HepG2 (cell line): ENCODE measurements around the gene APRT. TPM values are rescaled to one million over a fixed set of nuclear protein-coding genes. Genes with fewer than 3 reads are reported as not detected.
A peak's percentile ranks its signal among the peaks of the same experiment; 100 is the strongest.

Source experiments
- AGO2 ChIP-seq: fragments of 200-400 bp; formaldehyde crosslinking; optimal IDR thresholded peaks from 2 replicates; pipeline ENCODE3; 2017; ENCODE audit warnings: mild to moderate bottlenecking, low read depth, low read length, moderate library complexity
- AHR ChIP-seq: IDR thresholded peaks from 2 replicates; pipeline ENCODE4 v1.6.1; 2018; ENCODE audit warnings: missing genetic modification reagents, missing compliant biosample characterization
- ARNT2 ChIP-seq: sonication (generic); formaldehyde crosslinking; IDR thresholded peaks from 2 replicates; pipeline ENCODE4 v1.8.0; 2022; ENCODE audit warnings: mild to moderate bottlenecking, low read depth, missing genetic modification reagents, moderate library complexity
- BCL6 ChIP-seq: IDR thresholded peaks from 2 replicates; pipeline ENCODE4 v1.6.1; 2016; ENCODE audit warnings: missing genetic modification reagents, missing compliant biosample characterization
- CBX2 ChIP-seq, 2 experiments: fragments of 200-600 bp in 1 of 2; sonication (generic); formaldehyde crosslinking in 1 of 2; IDR thresholded peaks; 2 replicates each; pipeline versions ENCODE4 v1.7.0 to v1.8.1; 2018 to 2022; ENCODE audit warnings: low read depth in 2 of 2, low read length in 1 of 2, mild to moderate bottlenecking in 1 of 2, missing genetic modification reagents in 1 of 2
- GABPB1 ChIP-seq: IDR thresholded peaks from 2 replicates; pipeline ENCODE4 v1.6.1; 2016; ENCODE audit warnings: mild to moderate bottlenecking, missing genetic modification reagents, moderate library complexity, missing compliant biosample characterization
- HNF4G ChIP-seq, 2 experiments: sonication (generic) in 1 of 2; formaldehyde crosslinking in 1 of 2; IDR thresholded peaks; 2 replicates each; pipeline versions ENCODE4 v1.4.0 to v1.6.1; 2011 to 2020; ENCODE audit warnings: borderline replicate concordance in 2 of 2, low read depth in 2 of 2, mild to moderate bottlenecking in 2 of 2, low read length in 1 of 2, missing genetic modification reagents in 1 of 2, moderate library complexity in 1 of 2
- KDM2A ChIP-seq: sonication (generic); formaldehyde crosslinking; IDR thresholded peaks from 2 replicates; pipeline ENCODE4 v1.4.0; 2020; ENCODE audit warnings: low read depth, missing genetic modification reagents, borderline replicate concordance
- MAF1 ChIP-seq: sonication (generic); formaldehyde crosslinking; IDR thresholded peaks from 2 replicates; pipeline ENCODE4 v1.5.0; 2020; ENCODE audit warnings: missing genetic modification reagents, borderline replicate concordance
- MED1 ChIP-seq: sonication (generic); formaldehyde crosslinking; IDR thresholded peaks from 2 replicates; pipeline ENCODE4 v1.4.0; 2020; ENCODE audit warnings: missing genetic modification reagents
- MED13 ChIP-seq: sonication (generic); formaldehyde crosslinking; IDR thresholded peaks from 2 replicates; pipeline ENCODE4 v1.5.0; 2020; ENCODE audit warnings: missing genetic modification reagents
- NR0B2 ChIP-seq: sonication (generic); formaldehyde crosslinking; IDR thresholded peaks from 2 replicates; pipeline ENCODE4 v1.4.0; 2020; ENCODE audit warnings: mild to moderate bottlenecking, missing genetic modification reagents
- PHB2 ChIP-seq: fragments of 450-650 bp; IDR thresholded peaks from 2 replicates; pipeline ENCODE4 v1.6.1; 2018; ENCODE audit not compliant: partially characterized antibody
- TAF15 ChIP-seq: fragments of 200-400 bp; formaldehyde crosslinking; IDR thresholded peaks from one replicate; pipeline ENCODE4 v1.6.1; 2018; ENCODE audit warnings: mild to moderate bottlenecking, low read depth, low read length; ENCODE audit not compliant: poor library complexity, severe bottlenecking
- ZC3H4 ChIP-seq: sonication (generic); formaldehyde crosslinking; IDR thresholded peaks from 2 replicates; pipeline ENCODE4 v1.4.0; 2020; ENCODE audit warnings: missing genetic modification reagents, borderline replicate concordance
- ZFP82 ChIP-seq: sonication (generic); formaldehyde crosslinking; IDR thresholded peaks from 2 replicates; pipeline ENCODE4 v1.5.1; 2020; ENCODE audit warnings: mild to moderate bottlenecking, missing genetic modification reagents, borderline replicate concordance
- ZNF205 ChIP-seq: IDR thresholded peaks from 2 replicates; pipeline ENCODE4 v1.6.1; 2018; ENCODE audit warnings: missing biosample characterization, missing genetic modification reagents
- ZNF3 ChIP-seq: IDR thresholded peaks from 2 replicates; pipeline ENCODE4 v1.7.0; 2017; ENCODE audit warnings: inconsistent platforms
- ZNF484 ChIP-seq: sonication (generic); formaldehyde crosslinking; IDR thresholded peaks from 2 replicates; pipeline ENCODE4 v1.5.1; 2020; ENCODE audit warnings: mild to moderate bottlenecking, low read depth, missing genetic modification reagents, borderline replicate concordance
- ZNF501 ChIP-seq: sonication (generic); formaldehyde crosslinking; IDR thresholded peaks from 2 replicates; pipeline ENCODE4 v1.5.1; 2020; ENCODE audit warnings: mild to moderate bottlenecking, moderate library complexity, missing genetic modification reagents
- ZNF503 ChIP-seq: sonication (generic); formaldehyde crosslinking; IDR thresholded peaks from 2 replicates; pipeline ENCODE4 v1.4.0; 2020; ENCODE audit warnings: missing genetic modification reagents
- ZNF775 ChIP-seq: sonication (generic); formaldehyde crosslinking; IDR thresholded peaks from 2 replicates; pipeline ENCODE4 v1.4.0; 2020; ENCODE audit warnings: missing genetic modification reagents, mild to moderate bottlenecking, moderate library complexity, borderline replicate concordance
- polyA plus RNA-seq, 8 experiments: library from polyadenylated mRNA; depleted of rRNA in 3 of 8; stranded (reverse) in 7 of 8; unstranded in 1 of 8; fragments of >200 nt; fragmentation: Illumina TruSeq in 4 of 8; extraction: Trizol in 4 of 8; gene quantifications; 2 replicates each; pipeline versions ENCODE4 v1.2.1 to v1.2.3, GENCODE V29; 2011 to 2016; ENCODE audit warnings: low read depth in 4 of 8, missing spikeins in 1 of 8, mixed read lengths in 1 of 8; ENCODE audit not compliant: insufficient read depth in 1 of 8
- total RNA-seq, 5 experiments: library from RNA; depleted of rRNA; stranded (reverse); fragments of >200 nt; fragmentation: Illumina TruSeq; extraction: Trizol; gene quantifications; 2 replicates each; pipeline ENCODE4 v1.2.3, GENCODE V29; 2016; ENCODE audit warnings: low read depth in 1 of 5
- TF ChIP-seq, protein P1 (sequence below): IDR thresholded peaks from 2 replicates; pipeline ENCODE4 v1.6.1; 2016; ENCODE audit warnings: low read depth, control low read depth

APRT gene
- total and polyA plus RNA-seq, 2 of the 13 experiments (the other 11 are each of a cell fraction or from before 2014, with no cell fraction given), result 155 to 242 TPM

GRCh38 chr16:88856828-88857727 lies 45.4 kb upstream of the APRT start, which contains the start of the genes GALNS and TRAPPC2L (continued):
- TF ChIP-seq ZNF775 (CRISPR knock-in tag) (no peak), MED1 (CRISPR knock-in tag) (peak; percentile 39; the same call in 1 of the 2 replicates), TAF15 (no peak), ZNF205 (CRISPR knock-in tag) (no peak), ZNF501 (CRISPR knock-in tag) (no peak; the same call in none of the 2 replicates), BCL6 (CRISPR knock-in tag) (peak; percentile 48; the same call in 1 of the 2 replicates), ZNF503 (CRISPR knock-in tag) (0 out of 2 replicates have a peak, but pooled peaks have one; percentile 40), ZNF484 (CRISPR knock-in tag) (0 out of 2 replicates have a peak, but pooled peaks have one; percentile 77), AHR (CRISPR knock-in tag) (no peak), ZNF3 (no peak), AGO2 (peak; percentile 58), ZFP82 (CRISPR knock-in tag) (no peak; the same call in 1 of the 2 replicates), CBX2 (IDR thresholded peaks at IDR 0.05; ENCODE audit: low read depth, low read length) (no peak), CBX2 (CRISPR knock-in tag; IDR thresholded peaks at IDR 0.05; ENCODE audit: low read depth) (no peak), NR0B2 (CRISPR knock-in tag) (no peak; the same call in 1 of the 2 replicates), MED13 (peak; percentile 28; the same call in 1 of the 2 replicates), HNF4G (IDR thresholded peaks at IDR 0.05; ENCODE audit: borderline replicate concordance, low read depth, low read length) (no peak), HNF4G (CRISPR knock-in tag; IDR thresholded peaks at IDR 0.05; ENCODE audit: borderline replicate concordance, low read depth) (no peak; the same call in 1 of the 2 replicates), MAF1 (0 out of 2 replicates have a peak, but pooled peaks have one; percentile 75), KDM2A (CRISPR knock-in tag) (peak; percentile 88), GABPB1 (CRISPR knock-in tag) (peak; percentile 90), PHB2 (no peak), ZC3H4 (0 out of 2 replicates have a peak, but pooled peaks have one; percentile 26), ARNT2 (0 out of 2 replicates have a peak, but pooled peaks have one; percentile 64)
- TF ChIP-seq, protein P1, sequence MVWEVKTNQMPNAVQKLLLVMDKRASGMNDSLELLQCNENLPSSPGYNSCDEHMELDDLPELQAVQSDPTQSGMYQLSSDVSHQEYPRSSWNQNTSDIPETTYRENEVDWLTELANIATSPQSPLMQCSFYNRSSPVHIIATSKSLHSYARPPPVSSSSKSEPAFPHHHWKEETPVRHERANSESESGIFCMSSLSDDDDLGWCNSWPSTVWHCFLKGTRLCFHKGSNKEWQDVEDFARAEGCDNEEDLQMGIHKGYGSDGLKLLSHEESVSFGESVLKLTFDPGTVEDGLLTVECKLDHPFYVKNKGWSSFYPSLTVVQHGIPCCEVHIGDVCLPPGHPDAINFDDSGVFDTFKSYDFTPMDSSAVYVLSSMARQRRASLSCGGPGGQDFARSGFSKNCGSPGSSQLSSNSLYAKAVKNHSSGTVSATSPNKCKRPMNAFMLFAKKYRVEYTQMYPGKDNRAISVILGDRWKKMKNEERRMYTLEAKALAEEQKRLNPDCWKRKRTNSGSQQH (CRISPR knock-in tag), result peak; percentile 86; the same call in 1 of the 2 replicates
